SK-N-SH (cell line): ENCODE measurements around the gene GRIK3. TPM values are rescaled to one million over a fixed set of nuclear protein-coding genes. Genes with fewer than 3 reads are reported as not detected.

Experiments used
- CTCF ChIA-PET: fragments of 300-600, 350-600 bp; formaldehyde crosslinking; extraction: SDS; loops from one replicate; lab custom pipeline; 2021; lab: Yijun Ruan, JAX
- POLR2A ChIA-PET: fragments of 350-600 bp; sonication (Branson Sonifier 250); formaldehyde crosslinking; extraction: SDS; loops from one replicate; lab custom pipeline; 2020; ENCODE audit warnings: antibody characterized with exemption, inconsistent platforms; lab: Yijun Ruan, JAX
- DNase-seq: peaks from one replicate; pipeline ENCODE4 v3.0.0; 2012
- H2AFZ ChIP-seq: fragments of 200-600 bp; sonication (generic); 2 replicates; pipeline ENCODE4 v1.8.1; 2016; ENCODE audit warnings: antibody characterized with exemption, mild to moderate bottlenecking, low read depth
- H3F3A ChIP-seq: fragments of 200-600 bp; sonication (generic); replicated peaks from 2 replicates; pipeline ENCODE3; 2016; ENCODE audit warnings: antibody characterized with exemption, mild to moderate bottlenecking; ENCODE audit not compliant: insufficient read depth
- H3K27ac ChIP-seq, 2 experiments: fragments of 200-500 bp in 1 of 2; fragments of 200-600 bp in 1 of 2; sonication (Bioruptor generic) in 1 of 2; sonication (generic), shearing (Covaris generic) in 1 of 2; 2 replicates each; pipeline versions ENCODE4 v1.5.1 to v1.6.1; 2014 to 2016; ENCODE audit warnings: low read depth in 2 of 2, inconsistent platforms in 1 of 2, low read length in 1 of 2, mild to moderate bottlenecking in 1 of 2, mixed read lengths in 1 of 2
- H3K27me3 ChIP-seq: fragments of 200-600 bp; sonication (generic), shearing (Covaris generic); 2 replicates; pipeline ENCODE4 v1.6.1; 2016; ENCODE audit warnings: mixed run types; ENCODE audit not compliant: insufficient read depth
- H3K36me3 ChIP-seq, 2 experiments: fragments of 200-500 bp in 1 of 2; fragments of 200-600 bp in 1 of 2; sonication (Bioruptor generic) in 1 of 2; sonication (generic) in 1 of 2; replicated peaks in 1 of 2; 2 replicates each; pipeline versions ENCODE3 to v1.5.1; 2014 to 2016; ENCODE audit warnings: low read length in 1 of 2, mild to moderate bottlenecking in 1 of 2; ENCODE audit not compliant: insufficient read depth in 2 of 2, control insufficient read depth in 1 of 2
- H3K4me1 ChIP-seq, 2 experiments: fragments of 200-500 bp in 1 of 2; fragments of 200-600 bp in 1 of 2; sonication (Bioruptor generic) in 1 of 2; sonication (generic), shearing (Covaris generic) in 1 of 2; 2 replicates each; pipeline versions ENCODE4 v1.5.1 to v1.6.1; 2014 to 2016; ENCODE audit warnings: low read depth in 1 of 2, low read length in 1 of 2, mixed run types in 1 of 2; ENCODE audit not compliant: insufficient read depth in 2 of 2, control insufficient read depth in 1 of 2
- H3K4me2 ChIP-seq: fragments of 200-600 bp; sonication (generic), shearing (Covaris generic); 2 replicates; pipeline ENCODE4 v1.6.1; 2017; ENCODE audit warnings: mixed run types
- H3K4me3 ChIP-seq, 2 experiments: fragments of 200-500 bp in 1 of 2; fragments of 200-600 bp in 1 of 2; sonication (Bioruptor generic) in 1 of 2; sonication (generic), shearing (Covaris generic) in 1 of 2; 2 replicates each; pipeline versions ENCODE4 v1.5.1 to v1.8.1; 2014 to 2016; ENCODE audit warnings: low read depth in 2 of 2, inconsistent platforms in 1 of 2, low read length in 1 of 2, mild to moderate bottlenecking in 1 of 2, mixed read lengths in 1 of 2, moderate library complexity in 1 of 2
- H3K79me2 ChIP-seq: fragments of 200-600 bp; sonication (generic); 2 replicates; pipeline ENCODE4 v1.8.1; 2017; ENCODE audit warnings: mild to moderate bottlenecking; ENCODE audit not compliant: insufficient read depth
- H3K9ac ChIP-seq: fragments of 200-600 bp; sonication (generic); 2 replicates; pipeline ENCODE4 v1.6.1; 2017; ENCODE audit warnings: mixed run types
- H3K9me2 ChIP-seq: fragments of 200-600 bp; sonication (generic); 2 replicates; pipeline ENCODE4 v1.6.1; 2017; ENCODE audit warnings: mixed run types
- H3K9me3 ChIP-seq: fragments of 200-600 bp; sonication (generic); 2 replicates; pipeline ENCODE4 v1.6.1; 2017; ENCODE audit warnings: mixed run types, mild to moderate bottlenecking, moderate library complexity
- H4K20me1 ChIP-seq: fragments of 200-600 bp; sonication (generic); 2 replicates; pipeline ENCODE4 v1.6.1; 2017; ENCODE audit warnings: mild to moderate bottlenecking, mixed run types; ENCODE audit not compliant: insufficient read depth
- ELF1 ChIP-seq: IDR thresholded peaks from 2 replicates; pipeline ENCODE4 v1.4.0; 2012
- FOXJ3 ChIP-seq: sonication (generic); formaldehyde crosslinking; IDR thresholded peaks from 2 replicates; pipeline ENCODE4 v1.5.1; 2020; ENCODE audit warnings: mild to moderate bottlenecking, missing genetic modification reagents
- FOXM1 ChIP-seq: IDR thresholded peaks from 2 replicates; pipeline ENCODE4 v1.4.0; 2012; ENCODE audit warnings: low read depth, mild to moderate bottlenecking
- GABPA ChIP-seq: IDR thresholded peaks from 2 replicates; pipeline ENCODE4 v1.4.0; 2012; ENCODE audit warnings: low read depth, mild to moderate bottlenecking
- IRF3 ChIP-seq: fragments of 150-350 bp; IDR thresholded peaks from 2 replicates; pipeline ENCODE4 v1.6.1; 2016; ENCODE audit warnings: mild to moderate bottlenecking, low read depth, low read length
- JUND ChIP-seq: IDR thresholded peaks from 2 replicates; pipeline ENCODE4 v1.4.0; 2012
- MAX ChIP-seq: IDR thresholded peaks from 2 replicates; pipeline ENCODE4 v1.4.0; 2012; ENCODE audit warnings: low read depth
- MEF2A ChIP-seq: IDR thresholded peaks from 2 replicates; pipeline ENCODE4 v1.4.0; 2012; ENCODE audit warnings: low read depth, borderline replicate concordance
- PBX3 ChIP-seq: IDR thresholded peaks from 2 replicates; pipeline ENCODE4; 2012
- RCOR1 ChIP-seq: fragments of 150-350 bp; IDR thresholded peaks from 2 replicates; pipeline ENCODE4 v1.6.1; 2017; ENCODE audit warnings: antibody characterized with exemption, low read length
- RFX5 ChIP-seq: IDR thresholded peaks from 2 replicates; pipeline ENCODE4 v1.6.1; 2012; ENCODE audit warnings: mild to moderate bottlenecking, improper control_type of control experiment, low read length
- RXRA ChIP-seq: IDR thresholded peaks from 2 replicates; pipeline ENCODE4 v1.4.0; 2012; ENCODE audit warnings: low read depth, mild to moderate bottlenecking, borderline replicate concordance
- SIN3A ChIP-seq: IDR thresholded peaks from 2 replicates; pipeline ENCODE4 v1.6.1; 2012; ENCODE audit warnings: low read depth, mild to moderate bottlenecking, low read length, moderate library complexity, borderline replicate concordance
- SMC3 ChIP-seq: IDR thresholded peaks from 2 replicates; pipeline ENCODE4 v1.6.1; 2012; ENCODE audit warnings: low read depth, low read length, improper control_type of control experiment
- TAF1 ChIP-seq: IDR thresholded peaks from 2 replicates; pipeline ENCODE4 v1.6.1; 2012; ENCODE audit warnings: low read depth, mild to moderate bottlenecking, low read length, moderate library complexity, borderline replicate concordance
- TEAD4 ChIP-seq: IDR thresholded peaks from 2 replicates; pipeline ENCODE4 v1.4.0; 2012; ENCODE audit warnings: mild to moderate bottlenecking, borderline replicate concordance; ENCODE audit not compliant: insufficient read depth
- USF1 ChIP-seq: IDR thresholded peaks from 2 replicates; pipeline ENCODE4 v1.4.0; 2012; ENCODE audit warnings: low read depth, borderline replicate concordance
- WGBS: methylation state at CpG from one replicate; pipeline ENCODE4 v1.1.6; 2017; ENCODE audit warnings: low lambda C conversion rate; 5-methylcytosine and 5-hydroxymethylcytosine counted together
- polyA plus RNA-seq, 3 experiments: library from polyadenylated mRNA; depleted of rRNA; stranded (reverse); fragments of >200 nt; gene quantifications; 2 replicates each; pipeline ENCODE4 v1.2.3, GENCODE V29; 2012
- TF ChIP-seq, protein P1 (sequence below): IDR thresholded peaks from 2 replicates; pipeline ENCODE4 v1.4.0; 2012; ENCODE audit warnings: low read depth, borderline replicate concordance
- TF ChIP-seq, protein P2 (sequence below): fragments of 200-600 bp; sonication (generic); IDR thresholded peaks from 2 replicates; pipeline ENCODE4 v1.6.1; 2017; ENCODE audit warnings: antibody characterized with exemption, mild to moderate bottlenecking, moderate library complexity

Gene GRIK3
- polyA plus RNA-seq, 1 of the 3 experiments (the other 2 are of a cell fraction) = not detected

GRCh38 chr1:36951761-36952160 lies 82.6 kb downstream of the GRIK3 start:
- no peaks in the 10 kb centered on the region for H3K4me1 ChIP-seq
- no peak overlapping the region for H3K9ac ChIP-seq
- no peaks in the 10 kb centered on the region for H3F3A ChIP-seq
- no peaks in the 10 kb centered on the region for H3K36me3 ChIP-seq
- DNase-seq = no peak
- ChIA-PET CTCF (no interaction called here), POLR2A (no interaction called here)
- H3K27ac ChIP-seq = no peak overlapping the region
- no peak overlapping the region for H2AFZ ChIP-seq
- WGBS = 23% methylated on average over 3 of the region's 5 CpGs
- no peaks in the 10 kb centered on the region for H4K20me1 ChIP-seq
- H3K9me2 ChIP-seq = no peaks in the 10 kb centered on the region
- H3K9me3 ChIP-seq = no peaks in the 10 kb centered on the region
- no peak for TF ChIP-seq SMC3
- no peak overlapping the region for H3K4me3 ChIP-seq
- H3K79me2 ChIP-seq = no peaks in the 10 kb centered on the region
- no peaks in the 10 kb centered on the region for H3K27me3 ChIP-seq
- H3K4me2 ChIP-seq = no peak overlapping the region

GRCh38 chr1:36951292-36951750 lies 83.0 kb downstream of the GRIK3 start:
- H3K9me3 ChIP-seq = no peaks in the 10 kb centered on the region
- no peaks in the 10 kb centered on the region for H4K20me1 ChIP-seq
- no peak overlapping the region for H3K27ac ChIP-seq
- no peaks in the 10 kb centered on the region for H3K9me2 ChIP-seq
- no peak overlapping the region for H3K9ac ChIP-seq
- POLR2A ChIA-PET = no interaction called here
- H3K4me3 ChIP-seq = no peak overlapping the region
- no peaks in the 10 kb centered on the region for H3K36me3 ChIP-seq
- no peaks in the 10 kb centered on the region for H3K27me3 ChIP-seq
- H3K79me2 ChIP-seq = no peaks in the 10 kb centered on the region
- DNase-seq = no peak
- 7% methylated on average over 7 of the region's 7 CpGs for WGBS
- no peaks in the 10 kb centered on the region for H3K4me1 ChIP-seq
- no peaks in the 10 kb centered on the region for H3F3A ChIP-seq
- H2AFZ ChIP-seq = no peak overlapping the region
- H3K4me2 ChIP-seq = no peak overlapping the region
- CTCF ChIA-PET = interaction anchor here (0.7 kb wide), 1 partner anchor 101 kb away, joined by 4 read pairs; no protein-coding TSS in a partner anchor
- TF ChIP-seq GABPA (no peak), IRF3 (no peak), FOXM1 (no peak), RXRA (no peak), MAX (no peak), RFX5 (no peak), MEF2A (no peak), FOXJ3 (CRISPR knock-in tag) (no peak), ELF1 (no peak), TAF1 (no peak), PBX3 (no peak), USF1 (no peak), TEAD4 (no peak), RCOR1 (no peak), SIN3A (no peak), JUND (no peak)
- TF ChIP-seq, protein P1, sequence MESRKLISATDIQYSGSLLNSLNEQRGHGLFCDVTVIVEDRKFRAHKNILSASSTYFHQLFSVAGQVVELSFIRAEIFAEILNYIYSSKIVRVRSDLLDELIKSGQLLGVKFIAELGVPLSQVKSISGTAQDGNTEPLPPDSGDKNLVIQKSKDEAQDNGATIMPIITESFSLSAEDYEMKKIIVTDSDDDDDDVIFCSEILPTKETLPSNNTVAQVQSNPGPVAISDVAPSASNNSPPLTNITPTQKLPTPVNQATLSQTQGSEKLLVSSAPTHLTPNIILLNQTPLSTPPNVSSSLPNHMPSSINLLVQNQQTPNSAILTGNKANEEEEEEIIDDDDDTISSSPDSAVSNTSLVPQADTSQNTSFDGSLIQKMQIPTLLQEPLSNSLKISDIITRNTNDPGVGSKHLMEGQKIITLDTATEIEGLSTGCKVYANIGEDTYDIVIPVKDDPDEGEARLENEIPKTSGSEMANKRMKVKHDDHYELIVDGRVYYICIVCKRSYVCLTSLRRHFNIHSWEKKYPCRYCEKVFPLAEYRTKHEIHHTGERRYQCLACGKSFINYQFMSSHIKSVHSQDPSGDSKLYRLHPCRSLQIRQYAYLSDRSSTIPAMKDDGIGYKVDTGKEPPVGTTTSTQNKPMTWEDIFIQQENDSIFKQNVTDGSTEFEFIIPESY = no peak
- TF ChIP-seq, protein P2, sequence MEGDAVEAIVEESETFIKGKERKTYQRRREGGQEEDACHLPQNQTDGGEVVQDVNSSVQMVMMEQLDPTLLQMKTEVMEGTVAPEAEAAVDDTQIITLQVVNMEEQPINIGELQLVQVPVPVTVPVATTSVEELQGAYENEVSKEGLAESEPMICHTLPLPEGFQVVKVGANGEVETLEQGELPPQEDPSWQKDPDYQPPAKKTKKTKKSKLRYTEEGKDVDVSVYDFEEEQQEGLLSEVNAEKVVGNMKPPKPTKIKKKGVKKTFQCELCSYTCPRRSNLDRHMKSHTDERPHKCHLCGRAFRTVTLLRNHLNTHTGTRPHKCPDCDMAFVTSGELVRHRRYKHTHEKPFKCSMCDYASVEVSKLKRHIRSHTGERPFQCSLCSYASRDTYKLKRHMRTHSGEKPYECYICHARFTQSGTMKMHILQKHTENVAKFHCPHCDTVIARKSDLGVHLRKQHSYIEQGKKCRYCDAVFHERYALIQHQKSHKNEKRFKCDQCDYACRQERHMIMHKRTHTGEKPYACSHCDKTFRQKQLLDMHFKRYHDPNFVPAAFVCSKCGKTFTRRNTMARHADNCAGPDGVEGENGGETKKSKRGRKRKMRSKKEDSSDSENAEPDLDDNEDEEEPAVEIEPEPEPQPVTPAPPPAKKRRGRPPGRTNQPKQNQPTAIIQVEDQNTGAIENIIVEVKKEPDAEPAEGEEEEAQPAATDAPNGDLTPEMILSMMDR = no peak
